Renal cortex interstitium (tissue), 11 donors: Measurements from ENCODE around the gene CACTIN. TPM values are rescaled to one million over a fixed set of nuclear protein-coding genes. Genes with fewer than 3 reads are reported as not detected.
"Not testable (repeated sequence)": the region's sequence is repeated elsewhere in the genome, so short reads cannot be mapped to it uniquely, and the experiment has no call there.

ENCODE experiments used
- DNase-seq, 11 donors: peaks; one replicate each; pipeline ENCODE4 v3.0.0-alpha.2; 2013; ENCODE audit warnings: low read depth in 9 of 11, low spot score in 4 of 11; ENCODE audit errors: extremely low read depth in 1 of 11
- polyA plus RNA-seq, 3 donors: library from polyadenylated mRNA; unstranded; fragments of 120-200 nt; gene quantifications; one replicate each; pipeline ENCODE4 v1.2.1, GENCODE V29; 2013; ENCODE audit not compliant: insufficient read length in 3 of 3

CACTIN gene
- polyA plus RNA-seq, 3 donors, result 17.5 to 30.8 (median 28.9) TPM

GRCh38 chr19:3636962-3637361 is 10.4 kb upstream of the CACTIN start:
- no peak for DNase-seq

GRCh38 chr19:3636506-3636905 is 9.9 kb upstream of the CACTIN start:
- no peak for DNase-seq

- no peak for DNase-seq
Measured at GRCh38 chr19:3634496-3635045, 8.0 kb upstream of the CACTIN start.

GRCh38 chr19:3633559-3633988 is 7.0 kb upstream of the CACTIN start:
- no peak for DNase-seq

- DNase-seq, result no peak
Measured at GRCh38 chr19:3632739-3633558, 6.4 kb upstream of the CACTIN start.

GRCh38 chr19:3632098-3632497 is 5.5 kb upstream of the CACTIN start:
- no peak for DNase-seq

- DNase-seq, result no peak
Measured at GRCh38 chr19:3631053-3631861, 4.7 kb upstream of the CACTIN start.

- not testable (repeated sequence) for DNase-seq
Measured at GRCh38 chr19:3628766-3629165, 2.2 kb upstream of the CACTIN start.

GRCh38 chr19:3627351-3627723 is 747 bp upstream of the CACTIN start:
- DNase-seq, result no peak

GRCh38 chr19:3625996-3626472 is 556 bp downstream of the CACTIN start:
- DNase-seq, result no peak

GRCh38 chr19:3623716-3624115 is 2.9 kb downstream of the CACTIN start:
- no peak for DNase-seq

GRCh38 chr19:3622224-3622623 is 4.4 kb downstream of the CACTIN start:
- no peak for DNase-seq

GRCh38 chr19:3621689-3622088 is 4.9 kb downstream of the CACTIN start:
- DNase-seq, result no peak

- DNase-seq, result no peak
Measured at GRCh38 chr19:3620817-3621547, 5.6 kb downstream of the CACTIN start.

GRCh38 chr19:3620145-3620816 is 6.3 kb downstream of the CACTIN start:
- no peak for DNase-seq

GRCh38 chr19:3619631-3620012 is 7.0 kb downstream of the CACTIN start:
- no peak for DNase-seq

GRCh38 chr19:3618811-3619630 is 7.6 kb downstream of the CACTIN start:
- DNase-seq, result no peak
